ENCODE results near the gene CCL3.

Gene CCL3

DNA sequence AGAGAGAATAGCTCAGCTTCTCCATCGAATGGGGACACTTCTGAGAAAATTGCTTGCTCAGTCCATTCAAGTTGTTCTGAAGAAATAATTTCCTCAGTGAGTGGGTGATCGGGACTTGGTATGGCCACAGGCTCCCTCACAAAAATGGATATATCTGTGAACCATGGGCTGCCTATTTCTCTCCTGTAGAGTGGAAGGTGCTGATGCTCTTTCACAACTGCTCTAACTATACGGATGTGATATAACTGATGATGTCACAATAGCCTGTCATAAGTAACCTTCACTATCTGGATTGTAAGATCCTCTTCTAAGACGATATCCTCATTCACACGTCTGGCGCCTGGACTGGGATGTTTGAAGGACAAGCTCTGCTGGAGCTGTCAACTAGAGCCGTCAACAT lies 30.5 kb downstream of the CCL3 start:
- TF ChIP-seq, protein P1, sequence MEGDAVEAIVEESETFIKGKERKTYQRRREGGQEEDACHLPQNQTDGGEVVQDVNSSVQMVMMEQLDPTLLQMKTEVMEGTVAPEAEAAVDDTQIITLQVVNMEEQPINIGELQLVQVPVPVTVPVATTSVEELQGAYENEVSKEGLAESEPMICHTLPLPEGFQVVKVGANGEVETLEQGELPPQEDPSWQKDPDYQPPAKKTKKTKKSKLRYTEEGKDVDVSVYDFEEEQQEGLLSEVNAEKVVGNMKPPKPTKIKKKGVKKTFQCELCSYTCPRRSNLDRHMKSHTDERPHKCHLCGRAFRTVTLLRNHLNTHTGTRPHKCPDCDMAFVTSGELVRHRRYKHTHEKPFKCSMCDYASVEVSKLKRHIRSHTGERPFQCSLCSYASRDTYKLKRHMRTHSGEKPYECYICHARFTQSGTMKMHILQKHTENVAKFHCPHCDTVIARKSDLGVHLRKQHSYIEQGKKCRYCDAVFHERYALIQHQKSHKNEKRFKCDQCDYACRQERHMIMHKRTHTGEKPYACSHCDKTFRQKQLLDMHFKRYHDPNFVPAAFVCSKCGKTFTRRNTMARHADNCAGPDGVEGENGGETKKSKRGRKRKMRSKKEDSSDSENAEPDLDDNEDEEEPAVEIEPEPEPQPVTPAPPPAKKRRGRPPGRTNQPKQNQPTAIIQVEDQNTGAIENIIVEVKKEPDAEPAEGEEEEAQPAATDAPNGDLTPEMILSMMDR (conservative IDR thresholded peaks at IDR 0.05; ENCODE audit: low read depth, low read length): no peak
- no peak overlapping the region for H3K4me3 ChIP-seq (ENCODE audit: low read depth, low read length)
- DNase-seq (ENCODE audit: low read depth): no peak

DNA sequence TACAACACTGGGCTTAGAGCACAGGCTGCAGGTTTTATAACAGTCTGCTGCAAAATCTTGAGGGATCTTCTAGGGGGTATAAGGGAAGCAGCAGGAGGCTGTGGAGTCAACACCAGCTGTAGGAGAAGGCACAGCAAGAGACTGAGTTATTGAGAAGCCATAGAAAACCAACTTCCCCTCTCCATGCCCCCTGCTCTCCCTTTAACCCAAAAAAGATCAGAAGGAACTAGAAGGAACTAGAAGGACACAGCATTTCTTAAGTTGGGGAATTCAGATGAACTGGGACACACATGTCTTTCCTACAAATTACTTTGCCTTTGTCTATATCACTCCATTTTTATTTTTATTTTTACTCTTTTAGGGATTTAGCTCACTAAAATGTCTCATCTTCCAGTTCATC lies 32.0 kb downstream of the CCL3 start:
- DNase-seq (ENCODE audit: low read depth): no peak
- no peak overlapping the region for H3K4me3 ChIP-seq (ENCODE audit: low read depth, low read length)
- TF ChIP-seq, protein P1 (conservative IDR thresholded peaks at IDR 0.05; ENCODE audit: low read depth, low read length): no peak

- TF ChIP-seq, protein P1 (conservative IDR thresholded peaks at IDR 0.05; ENCODE audit: low read depth, low read length): no peak
- DNase-seq (ENCODE audit: low read depth): no peak
- H3K4me3 ChIP-seq (ENCODE audit: low read depth, low read length): no peak overlapping the region
Measured at GRCh38 chr17:36055921-36056520, 33.9 kb downstream of the CCL3 start.

DNA sequence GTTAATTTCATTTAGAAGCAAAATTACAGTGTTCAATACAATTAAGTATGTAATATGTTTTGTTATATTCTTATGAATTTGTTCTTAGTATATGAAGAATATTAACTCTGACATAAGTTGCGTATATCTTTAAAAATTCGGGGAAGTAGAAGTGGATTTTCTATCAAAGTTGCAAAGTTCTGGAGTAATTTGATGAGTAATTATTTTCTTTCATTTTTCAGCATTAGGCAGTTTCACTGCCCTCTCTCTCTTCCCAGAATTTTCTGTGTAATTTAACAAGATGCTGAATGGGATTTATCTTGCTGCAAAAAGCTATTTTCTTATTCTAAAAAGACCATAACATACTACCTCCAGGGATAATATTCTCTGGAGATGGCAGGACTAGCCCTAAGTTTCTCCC lies 34.8 kb downstream of the CCL3 start:
- no peak for DNase-seq (ENCODE audit: low read depth)
- H3K4me3 ChIP-seq (ENCODE audit: low read depth, low read length): no peak overlapping the region
- TF ChIP-seq, protein P1 (conservative IDR thresholded peaks at IDR 0.05; ENCODE audit: low read depth, low read length): no peak

GRCh38 chr17:36049643-36050042 lies 40.3 kb downstream of the CCL3 start:
- no peak for DNase-seq (ENCODE audit: low read depth)
- TF ChIP-seq, protein P1 (conservative IDR thresholded peaks at IDR 0.05; ENCODE audit: low read depth, low read length): no peak
- H3K4me3 ChIP-seq (ENCODE audit: low read depth, low read length): no peak overlapping the region

DNA sequence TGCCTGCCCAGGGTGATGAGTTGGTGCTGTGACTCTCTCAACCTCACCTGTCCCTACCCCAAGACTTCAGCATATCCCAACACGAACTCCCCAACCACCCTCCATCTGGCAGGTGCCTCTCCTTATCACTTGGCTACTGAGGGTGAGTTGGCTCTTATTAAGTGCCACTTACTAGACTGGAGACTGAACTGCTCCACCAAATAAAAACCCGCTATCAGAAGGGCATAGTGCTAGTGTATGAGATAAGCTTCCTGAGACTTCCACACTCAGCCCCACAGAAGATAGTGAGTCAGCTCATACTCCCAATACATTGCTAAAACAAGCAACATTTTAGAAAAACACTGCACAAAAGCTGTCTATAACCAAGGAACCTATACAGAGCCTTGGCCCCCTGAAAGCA lies 41.9 kb downstream of the CCL3 start:
- TF ChIP-seq, protein P1 (conservative IDR thresholded peaks at IDR 0.05; ENCODE audit: low read depth, low read length): no peak
- H3K4me3 ChIP-seq (ENCODE audit: low read depth, low read length): no peak overlapping the region
- no peak for DNase-seq (ENCODE audit: low read depth)
